ENCODE results near the gene UNC13A.

Gene UNC13A

DNA sequence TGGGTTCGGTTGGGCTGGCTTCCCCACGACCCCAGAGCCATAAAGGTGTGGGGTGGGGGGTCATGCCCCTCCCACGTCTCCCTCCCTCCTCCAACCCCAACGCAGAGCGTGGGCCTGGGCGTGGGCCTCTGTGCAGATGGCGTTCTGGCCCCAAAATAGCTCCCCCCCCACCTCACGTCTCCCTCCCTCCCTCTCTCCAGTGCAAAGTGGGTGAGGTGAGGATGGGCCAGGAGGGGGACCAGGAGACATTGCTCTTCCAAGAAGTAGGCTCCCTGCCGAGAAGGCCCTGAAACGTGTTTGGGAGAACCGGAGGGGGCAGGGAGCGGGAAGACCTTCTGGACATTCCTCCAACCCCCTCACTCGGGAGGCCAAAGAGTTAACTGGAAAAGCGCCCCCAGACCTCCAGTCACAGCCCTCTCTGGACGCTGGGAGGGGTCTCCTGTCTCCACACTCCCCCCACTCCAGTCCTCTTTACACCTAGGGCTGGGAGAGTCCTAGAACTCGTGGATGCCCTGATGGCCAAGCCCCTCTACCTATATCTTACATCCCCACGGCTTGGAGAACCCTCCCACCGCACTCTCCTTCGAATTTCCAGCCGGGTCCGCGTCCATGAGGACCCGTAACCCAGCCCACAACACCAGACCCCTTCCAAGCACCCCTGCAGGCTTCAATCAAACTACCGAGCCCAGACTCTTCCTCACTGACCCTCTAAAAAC lies 855 bp downstream of the UNC13A start:
- Histone ChIP-seq H3K9ac (ENCODE audit: low read depth, low read length, poor library complexity, severe bottlenecking) (no peak overlapping the region), H3K27me3 (ENCODE audit: insufficient read depth, low read length, poor library complexity, severe bottlenecking) (no peaks in the 10 kb centered on the region)

DNA sequence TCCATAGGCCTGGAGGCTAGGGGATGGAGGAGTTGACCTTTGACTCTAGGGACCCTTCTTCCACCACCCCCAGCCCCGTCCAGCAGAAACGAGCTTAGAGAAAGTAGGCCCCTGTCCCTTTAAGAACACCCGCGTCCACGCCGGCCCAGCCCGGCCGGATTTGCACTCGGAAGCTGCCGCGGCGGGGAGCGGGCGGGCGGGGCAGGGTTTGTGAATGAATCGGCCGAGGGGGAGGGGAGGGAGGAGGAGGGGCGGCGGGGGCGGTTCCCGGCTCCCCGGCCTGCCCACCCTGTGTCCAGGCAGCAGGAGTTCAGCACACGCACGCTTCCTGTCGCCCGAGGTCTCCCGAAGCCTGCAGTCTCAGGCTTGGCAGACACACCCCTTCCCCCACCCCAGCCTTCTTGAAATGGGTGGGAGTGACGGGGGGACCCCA lies 1.5 kb downstream of the UNC13A start:
- Histone ChIP-seq H3K9me2 (replicated peaks; ENCODE audit: low read depth, low read length) (no peaks in the 10 kb centered on the region), H3K4me1 (ENCODE audit: insufficient read depth, low read length, poor library complexity, severe bottlenecking) (peaks cover 11% of the 10 kb centered on the region), H3K4me3 (ENCODE audit: low read length, poor library complexity, severe bottlenecking) (peak overlapping the region; percentile 68), H3K79me2 (ENCODE audit: insufficient read depth, low read length) (no peaks in the 10 kb centered on the region), H3F3A (ENCODE audit: low read depth) (no peaks in the 10 kb centered on the region; the same call in 1 of the 2 replicates), H3K9ac (ENCODE audit: low read depth, low read length, poor library complexity, severe bottlenecking) (peak overlapping the region; percentile 48), H3K27me3 (ENCODE audit: insufficient read depth, low read length, poor library complexity, severe bottlenecking) (no peaks in the 10 kb centered on the region), H2AFZ (ENCODE audit: low read length) (peak overlapping the region; percentile 73; the same call in 1 of the 2 replicates), H3K36me3 (ENCODE audit: insufficient read depth, low read length) (no peaks in the 10 kb centered on the region), H3K9me3 (ENCODE audit: insufficient read depth, low read depth, low read length) (no peaks in the 10 kb centered on the region), H4K20me1 (ENCODE audit: insufficient read depth, low read length, poor library complexity, severe bottlenecking) (no peaks in the 10 kb centered on the region), H3K4me2 (ENCODE audit: low read depth, low read length, poor library complexity, severe bottlenecking) (peak overlapping the region; percentile 85)
- TF ChIP-seq EZH2phosphoT487 (IDR thresholded peaks at IDR 0.05; ENCODE audit: borderline replicate concordance): no peak
- TF ChIP-seq, protein P1, sequence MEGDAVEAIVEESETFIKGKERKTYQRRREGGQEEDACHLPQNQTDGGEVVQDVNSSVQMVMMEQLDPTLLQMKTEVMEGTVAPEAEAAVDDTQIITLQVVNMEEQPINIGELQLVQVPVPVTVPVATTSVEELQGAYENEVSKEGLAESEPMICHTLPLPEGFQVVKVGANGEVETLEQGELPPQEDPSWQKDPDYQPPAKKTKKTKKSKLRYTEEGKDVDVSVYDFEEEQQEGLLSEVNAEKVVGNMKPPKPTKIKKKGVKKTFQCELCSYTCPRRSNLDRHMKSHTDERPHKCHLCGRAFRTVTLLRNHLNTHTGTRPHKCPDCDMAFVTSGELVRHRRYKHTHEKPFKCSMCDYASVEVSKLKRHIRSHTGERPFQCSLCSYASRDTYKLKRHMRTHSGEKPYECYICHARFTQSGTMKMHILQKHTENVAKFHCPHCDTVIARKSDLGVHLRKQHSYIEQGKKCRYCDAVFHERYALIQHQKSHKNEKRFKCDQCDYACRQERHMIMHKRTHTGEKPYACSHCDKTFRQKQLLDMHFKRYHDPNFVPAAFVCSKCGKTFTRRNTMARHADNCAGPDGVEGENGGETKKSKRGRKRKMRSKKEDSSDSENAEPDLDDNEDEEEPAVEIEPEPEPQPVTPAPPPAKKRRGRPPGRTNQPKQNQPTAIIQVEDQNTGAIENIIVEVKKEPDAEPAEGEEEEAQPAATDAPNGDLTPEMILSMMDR (conservative IDR thresholded peaks at IDR 0.05; ENCODE audit: low read length): no peak

More for the DNA sequence above, 855 bp downstream of the UNC13A start:
- Histone ChIP-seq H3K36me3 (ENCODE audit: insufficient read depth, low read length) (no peaks in the 10 kb centered on the region), H3K4me2 (ENCODE audit: low read depth, low read length, poor library complexity, severe bottlenecking) (peak overlapping the region; percentile 85), H3K4me1 (ENCODE audit: insufficient read depth, low read length, poor library complexity, severe bottlenecking) (peaks cover 11% of the 10 kb centered on the region), H3K9me2 (replicated peaks; ENCODE audit: low read depth, low read length) (no peaks in the 10 kb centered on the region), H3F3A (ENCODE audit: low read depth) (no peaks in the 10 kb centered on the region; the same call in 1 of the 2 replicates), H2AFZ (ENCODE audit: low read length) (peak overlapping the region; percentile 73; the same call in 1 of the 2 replicates), H3K79me2 (ENCODE audit: insufficient read depth, low read length) (no peaks in the 10 kb centered on the region), H3K4me3 (ENCODE audit: low read length, poor library complexity, severe bottlenecking) (peak overlapping the region; percentile 68), H3K9me3 (ENCODE audit: insufficient read depth, low read depth, low read length) (no peaks in the 10 kb centered on the region), H4K20me1 (ENCODE audit: insufficient read depth, low read length, poor library complexity, severe bottlenecking) (no peaks in the 10 kb centered on the region)
- no peak for TF ChIP-seq EZH2phosphoT487 (IDR thresholded peaks at IDR 0.05; ENCODE audit: borderline replicate concordance)
- TF ChIP-seq, protein P1 (conservative IDR thresholded peaks at IDR 0.05; ENCODE audit: low read length): no peak

- Histone ChIP-seq H3K9me3 (ENCODE audit: insufficient read depth, low read depth, low read length) (no peaks in the 10 kb centered on the region), H3K27me3 (ENCODE audit: insufficient read depth, low read length, poor library complexity, severe bottlenecking) (no peaks in the 10 kb centered on the region), H3K79me2 (ENCODE audit: insufficient read depth, low read length) (no peaks in the 10 kb centered on the region), H3K4me1 (ENCODE audit: insufficient read depth, low read length, poor library complexity, severe bottlenecking) (peaks cover 11% of the 10 kb centered on the region), H2AFZ (ENCODE audit: low read length) (peak overlapping the region; percentile 73; the same call in 1 of the 2 replicates), H3F3A (ENCODE audit: low read depth) (no peaks in the 10 kb centered on the region; the same call in 1 of the 2 replicates), H3K9me2 (replicated peaks; ENCODE audit: low read depth, low read length) (no peaks in the 10 kb centered on the region), H4K20me1 (ENCODE audit: insufficient read depth, low read length, poor library complexity, severe bottlenecking) (no peaks in the 10 kb centered on the region), H3K9ac (ENCODE audit: low read depth, low read length, poor library complexity, severe bottlenecking) (peak overlapping the region; percentile 48), H3K4me2 (ENCODE audit: low read depth, low read length, poor library complexity, severe bottlenecking) (peak overlapping the region; percentile 85), H3K4me3 (ENCODE audit: low read length, poor library complexity, severe bottlenecking) (peak overlapping the region; percentile 68), H3K36me3 (ENCODE audit: insufficient read depth, low read length) (no peaks in the 10 kb centered on the region)
- TF ChIP-seq EZH2phosphoT487 (IDR thresholded peaks at IDR 0.05; ENCODE audit: borderline replicate concordance): no peak
- TF ChIP-seq, protein P1 (conservative IDR thresholded peaks at IDR 0.05; ENCODE audit: low read length): no peak
These were observed 2.1 kb downstream of the UNC13A start for GRCh38 chr19:17686023-17686521.
